ENCODE data around the gene JMJD8.

Gene JMJD8

GRCh38 chr16:678858-679813 lies 5.0 kb downstream of the JMJD8 start:
- peak in 5 of 10 donors; percentile 40 to 92 (median 43) for DNase-seq
- intact Hi-C loops (cut with DNase I), result no loop called here

GRCh38 chr16:678209-678857 lies 5.8 kb downstream of the JMJD8 start:
- DNase-seq, result no peak
- intact Hi-C loops (cut with DNase I), result no loop called here

- DNase-seq, result no peak
- intact Hi-C loops (cut with DNase I), result no loop called here
These were observed 6.6 kb downstream of the JMJD8 start for GRCh38 chr16:677316-678190.

- peak in 1 of 10 donors; percentile 69 for DNase-seq
These were observed 7.2 kb downstream of the JMJD8 start for GRCh38 chr16:676913-677312.

GRCh38 chr16:676565-676902 lies 7.6 kb downstream of the JMJD8 start:
- intact Hi-C loops (cut with DNase I), result no loop called here
- DNase-seq, result no peak

More at GRCh38 chr16:676913-677312, 7.2 kb downstream of the JMJD8 start:
- intact Hi-C loops (cut with DNase I), result no loop called here

GRCh38 chr16:675884-676564 lies 8.1 kb downstream of the JMJD8 start:
- DNase-seq, result no peak
- intact Hi-C loops (cut with DNase I), result no loop called here

- intact Hi-C loops (cut with DNase I), result no loop called here
- DNase-seq, result peak in 9 of 10 donors; percentile 45 to 94 (median 60)
These were observed 8.9 kb downstream of the JMJD8 start, which contains the start of gene RHBDL1 for GRCh38 chr16:674968-675883. Gene RHBDL1, plus strand, starts transcription at chr16:675671. Its CDS starts 120 bp downstream, at chr16:675791.

- intact Hi-C loops (cut with DNase I), result no loop called here
- DNase-seq, result no peak
These were observed 9.8 kb downstream of the JMJD8 start for GRCh38 chr16:674214-674881.

GRCh38 chr16:673399-673991 lies 10.6 kb downstream of the JMJD8 start:
- intact Hi-C loops (cut with DNase I), result no loop called here
- DNase-seq, result no peak

GRCh38 chr16:672851-673250 lies 11.3 kb downstream of the JMJD8 start:
- no peak for DNase-seq
- intact Hi-C loops (cut with DNase I), result no loop called here

GRCh38 chr16:672371-672770 lies 11.8 kb downstream of the JMJD8 start:
- intact Hi-C loops (cut with DNase I), result no loop called here
- DNase-seq, result no peak

GRCh38 chr16:671353-672131 lies 12.6 kb downstream of the JMJD8 start:
- intact Hi-C loops (cut with DNase I), result no loop called here

GRCh38 chr16:670485-671352 lies 13.4 kb downstream of the JMJD8 start:
- intact Hi-C loops (cut with DNase I), result no loop called here
- no peak for DNase-seq

More at GRCh38 chr16:671353-672131, 12.6 kb downstream of the JMJD8 start:
- DNase-seq, result no peak

- no peak for DNase-seq
These were observed 14.5 kb downstream of the JMJD8 start for GRCh38 chr16:669666-670065.

GRCh38 chr16:668519-669171 lies 15.5 kb downstream of the JMJD8 start:
- DNase-seq, result no peak
- intact Hi-C loops (cut with DNase I), result no loop called here

More at GRCh38 chr16:669666-670065, 14.5 kb downstream of the JMJD8 start:
- intact Hi-C loops (cut with DNase I), result no loop called here

All from posterior cingulate gyrus (tissue), 11 donors.